Measurements from ENCODE around the gene ATP5PO. TPM values are rescaled to one million over a fixed set of nuclear protein-coding genes. Genes with fewer than 3 reads are reported as not detected.

The ATP5PO gene
- polyA plus RNA-seq, 1 of the 3 experiments (the other 2 are of a cell fraction): 148 TPM

DNA sequence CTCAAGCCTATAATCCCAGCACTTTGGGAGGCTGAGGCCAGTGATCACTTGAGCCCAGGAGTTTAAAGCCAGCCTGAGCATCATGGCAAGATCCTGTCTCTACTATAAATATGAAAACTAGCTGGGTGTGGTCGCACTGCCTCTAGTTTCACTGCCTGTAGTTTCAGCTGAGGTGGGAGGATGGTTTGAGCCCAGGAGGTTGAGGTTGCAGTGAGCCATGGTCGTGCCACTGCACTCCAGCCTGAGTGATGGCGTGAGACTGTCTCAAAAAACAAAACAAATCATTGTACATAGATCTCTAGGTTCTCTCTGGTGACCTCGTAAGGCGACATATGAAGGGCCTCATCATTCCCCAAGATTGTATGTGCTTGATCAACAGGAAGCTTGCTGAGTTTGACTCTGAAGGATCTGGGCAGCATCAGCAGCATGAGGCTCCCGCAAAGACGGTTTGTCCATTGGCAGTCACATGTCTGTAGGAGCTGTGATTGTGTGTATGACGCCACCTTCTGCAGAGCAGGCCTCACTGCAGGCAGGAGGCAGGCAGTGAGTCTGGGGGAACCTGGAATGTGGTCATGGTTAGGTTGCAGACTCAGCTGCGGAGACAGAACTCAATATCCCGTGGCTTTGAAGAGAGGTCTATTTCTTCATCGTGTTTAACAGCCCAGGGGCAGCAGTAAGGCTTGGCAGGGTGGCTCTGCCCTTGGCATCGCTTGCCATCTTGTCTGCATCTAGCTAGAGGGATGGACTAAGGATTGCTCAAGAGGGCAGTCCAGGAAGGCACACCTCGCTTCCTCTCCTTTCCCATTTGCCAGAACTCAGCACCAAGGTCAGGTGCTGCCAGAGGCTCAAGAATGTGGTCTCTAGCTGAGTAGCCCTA, 14.0 kb downstream of the ATP5PO start (continued):
- TF ChIP-seq ZBTB33 (IDR thresholded peaks at IDR 0.05; ENCODE audit: borderline replicate concordance, low read depth): no peak

DNA sequence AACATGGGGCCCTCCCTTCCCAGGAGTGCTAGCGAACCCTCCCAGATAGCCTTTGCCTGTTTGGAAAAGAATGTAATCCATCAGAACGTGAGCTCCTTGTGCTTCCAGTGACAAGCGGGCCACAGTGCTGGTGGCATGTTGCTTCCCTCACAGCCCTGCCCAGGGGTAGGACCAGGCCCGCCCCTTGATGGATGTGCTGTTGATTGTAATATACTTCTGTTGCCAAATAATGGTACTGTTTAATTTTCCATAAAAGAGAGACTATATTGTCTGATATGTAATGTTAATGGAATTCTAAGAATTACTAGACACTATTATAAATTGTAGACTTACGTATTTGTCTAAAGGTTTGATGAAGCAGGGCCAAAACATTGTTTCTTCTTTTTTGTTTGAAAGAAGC, 16.4 kb downstream of the ATP5PO start:
- Histone ChIP-seq H3K4me1 (ENCODE audit: control insufficient read depth in 1 of 2, insufficient read depth in 2 of 2, low read depth in 1 of 2, low read length in 1 of 2) (peaks cover 0 to 9% of the 10 kb centered on the region in 2 experiments; a peak in 2 of 4 replicates), H3K27ac (ENCODE audit: low read depth in 2 of 2, low read length in 1 of 2) (no peak overlapping the region), H2AFZ (ENCODE audit: low read depth) (no peak overlapping the region), H3K4me3 (ENCODE audit: low read depth in 2 of 2, low read length in 1 of 2) (no peak overlapping the region), H3K36me3 (replicated peaks in 1 of 2; ENCODE audit: control insufficient read depth in 1 of 2, insufficient read depth in 2 of 2, low read length in 1 of 2) (peaks cover 18 to 19% of the 10 kb centered on the region in 2 experiments), H3K4me2 (no peak overlapping the region), H3K9me2 (no peaks in the 10 kb centered on the region), H3F3A (replicated peaks; ENCODE audit: insufficient read depth) (peaks cover 6% of the 10 kb centered on the region), H3K9ac (no peak overlapping the region), H3K9me3 (no peaks in the 10 kb centered on the region), H4K20me1 (ENCODE audit: insufficient read depth) (no peaks in the 10 kb centered on the region), H3K27me3 (ENCODE audit: insufficient read depth) (no peaks in the 10 kb centered on the region), H3K79me2 (ENCODE audit: insufficient read depth) (no peaks in the 10 kb centered on the region)
- TF ChIP-seq ELF1 (IDR thresholded peaks at IDR 0.05) (no peak), TEAD4 (IDR thresholded peaks at IDR 0.05; ENCODE audit: borderline replicate concordance, insufficient read depth) (no peak), SIN3A (IDR thresholded peaks at IDR 0.05; ENCODE audit: borderline replicate concordance, low read depth, low read length) (no peak), CHD2 (IDR thresholded peaks at IDR 0.05; ENCODE audit: low read length, partially characterized antibody) (no peak), NFIC (IDR thresholded peaks at IDR 0.05; ENCODE audit: borderline replicate concordance) (no peak), EZH2phosphoT487 (IDR thresholded peaks at IDR 0.05; ENCODE audit: borderline replicate concordance, low read depth) (no peak), JUND (IDR thresholded peaks at IDR 0.05) (no peak)
- TF ChIP-seq, protein P1, sequence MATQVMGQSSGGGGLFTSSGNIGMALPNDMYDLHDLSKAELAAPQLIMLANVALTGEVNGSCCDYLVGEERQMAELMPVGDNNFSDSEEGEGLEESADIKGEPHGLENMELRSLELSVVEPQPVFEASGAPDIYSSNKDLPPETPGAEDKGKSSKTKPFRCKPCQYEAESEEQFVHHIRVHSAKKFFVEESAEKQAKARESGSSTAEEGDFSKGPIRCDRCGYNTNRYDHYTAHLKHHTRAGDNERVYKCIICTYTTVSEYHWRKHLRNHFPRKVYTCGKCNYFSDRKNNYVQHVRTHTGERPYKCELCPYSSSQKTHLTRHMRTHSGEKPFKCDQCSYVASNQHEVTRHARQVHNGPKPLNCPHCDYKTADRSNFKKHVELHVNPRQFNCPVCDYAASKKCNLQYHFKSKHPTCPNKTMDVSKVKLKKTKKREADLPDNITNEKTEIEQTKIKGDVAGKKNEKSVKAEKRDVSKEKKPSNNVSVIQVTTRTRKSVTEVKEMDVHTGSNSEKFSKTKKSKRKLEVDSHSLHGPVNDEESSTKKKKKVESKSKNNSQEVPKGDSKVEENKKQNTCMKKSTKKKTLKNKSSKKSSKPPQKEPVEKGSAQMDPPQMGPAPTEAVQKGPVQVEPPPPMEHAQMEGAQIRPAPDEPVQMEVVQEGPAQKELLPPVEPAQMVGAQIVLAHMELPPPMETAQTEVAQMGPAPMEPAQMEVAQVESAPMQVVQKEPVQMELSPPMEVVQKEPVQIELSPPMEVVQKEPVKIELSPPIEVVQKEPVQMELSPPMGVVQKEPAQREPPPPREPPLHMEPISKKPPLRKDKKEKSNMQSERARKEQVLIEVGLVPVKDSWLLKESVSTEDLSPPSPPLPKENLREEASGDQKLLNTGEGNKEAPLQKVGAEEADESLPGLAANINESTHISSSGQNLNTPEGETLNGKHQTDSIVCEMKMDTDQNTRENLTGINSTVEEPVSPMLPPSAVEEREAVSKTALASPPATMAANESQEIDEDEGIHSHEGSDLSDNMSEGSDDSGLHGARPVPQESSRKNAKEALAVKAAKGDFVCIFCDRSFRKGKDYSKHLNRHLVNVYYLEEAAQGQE (IDR thresholded peaks at IDR 0.05; ENCODE audit: low read depth, low read length): no peak
- TF ChIP-seq, protein P2, sequence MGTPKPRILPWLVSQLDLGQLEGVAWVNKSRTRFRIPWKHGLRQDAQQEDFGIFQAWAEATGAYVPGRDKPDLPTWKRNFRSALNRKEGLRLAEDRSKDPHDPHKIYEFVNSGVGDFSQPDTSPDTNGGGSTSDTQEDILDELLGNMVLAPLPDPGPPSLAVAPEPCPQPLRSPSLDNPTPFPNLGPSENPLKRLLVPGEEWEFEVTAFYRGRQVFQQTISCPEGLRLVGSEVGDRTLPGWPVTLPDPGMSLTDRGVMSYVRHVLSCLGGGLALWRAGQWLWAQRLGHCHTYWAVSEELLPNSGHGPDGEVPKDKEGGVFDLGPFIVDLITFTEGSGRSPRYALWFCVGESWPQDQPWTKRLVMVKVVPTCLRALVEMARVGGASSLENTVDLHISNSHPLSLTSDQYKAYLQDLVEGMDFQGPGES (IDR thresholded peaks at IDR 0.05; ENCODE audit: low read depth, low read length): no peak
- ChIA-PET POLR2A (no interaction called here), CTCF (interaction anchor here (0.8 to 1.9 kb wide), 2 partner anchors 25 to 293 kb away, joined by 3 to 8 read pairs; no protein-coding TSS in a partner anchor)
- 87% methylated on average over 5 of the region's 5 CpGs for WGBS (ENCODE audit: low lambda C conversion rate)
- no peak for DNase-seq

All from SK-N-SH (cell line).